ENCODE results near the gene SLC6A4. TPM values are rescaled to one million over a fixed set of nuclear protein-coding genes. Genes with fewer than 3 reads are reported as not detected.

Gene SLC6A4
- polyA plus RNA-seq, 1 donor (not counting 4 experiments of a cell fraction or from before 2014, with no cell fraction given) = not detected

- Histone ChIP-seq H3K9me1 (ENCODE audit: control insufficient read depth, extremely low read depth, insufficient read depth, low read length) (no peaks in the 10 kb centered on the region), H3K27me3 (ENCODE audit: control insufficient read depth, extremely low read depth, insufficient read depth, low read length) (peaks cover 40% of the 10 kb centered on the region), H3K4me1 (ENCODE audit: control insufficient read depth, extremely low read depth, insufficient read depth, low read length) (peaks cover 18% of the 10 kb centered on the region), H3K9ac (ENCODE audit: control insufficient read depth, extremely low read depth, insufficient read depth, low read length) (no peak overlapping the region), H3K4me2 (ENCODE audit: control insufficient read depth, extremely low read depth, insufficient read depth, low read depth, low read length) (no peak overlapping the region), H3K27ac (ENCODE audit: control insufficient read depth, insufficient read depth, low read length) (no peak overlapping the region), H3K4me3 (ENCODE audit: control insufficient read depth in 2 of 3, extremely low read depth in 1 of 3, insufficient read depth in 2 of 3, low read depth in 1 of 3, low read length in 3 of 3) (no peak overlapping the region), H3K9me3 (ENCODE audit: control insufficient read depth, low read depth, low read length) (no peaks in the 10 kb centered on the region), H3K36me3 (ENCODE audit: control insufficient read depth in 2 of 2, extremely low read depth in 1 of 2, insufficient read depth in 2 of 2, low read length in 2 of 2) (no peaks in the 10 kb centered on the region), H4K20me1 (ENCODE audit: control insufficient read depth, extremely low read depth, insufficient read depth, low read length) (no peaks in the 10 kb centered on the region), H3K79me2 (ENCODE audit: control insufficient read depth, insufficient read depth, low read length) (no peaks in the 10 kb centered on the region), H2AFZ (ENCODE audit: control insufficient read depth, low read length) (no peak overlapping the region)
- dilution Hi-C loops (cut with MboI; ENCODE audit: extremely low pct_ligation_motif_present, low sequenced_read_pairs) = no loop called here
- FAIRE-seq = no peak
- DNase-seq (ENCODE audit: low read depth, low spot score) = no peak
- TF ChIP-seq EZH2 (IDR thresholded peaks at IDR 0.05; ENCODE audit: low read length) = no peak
- TF ChIP-seq, protein P1, sequence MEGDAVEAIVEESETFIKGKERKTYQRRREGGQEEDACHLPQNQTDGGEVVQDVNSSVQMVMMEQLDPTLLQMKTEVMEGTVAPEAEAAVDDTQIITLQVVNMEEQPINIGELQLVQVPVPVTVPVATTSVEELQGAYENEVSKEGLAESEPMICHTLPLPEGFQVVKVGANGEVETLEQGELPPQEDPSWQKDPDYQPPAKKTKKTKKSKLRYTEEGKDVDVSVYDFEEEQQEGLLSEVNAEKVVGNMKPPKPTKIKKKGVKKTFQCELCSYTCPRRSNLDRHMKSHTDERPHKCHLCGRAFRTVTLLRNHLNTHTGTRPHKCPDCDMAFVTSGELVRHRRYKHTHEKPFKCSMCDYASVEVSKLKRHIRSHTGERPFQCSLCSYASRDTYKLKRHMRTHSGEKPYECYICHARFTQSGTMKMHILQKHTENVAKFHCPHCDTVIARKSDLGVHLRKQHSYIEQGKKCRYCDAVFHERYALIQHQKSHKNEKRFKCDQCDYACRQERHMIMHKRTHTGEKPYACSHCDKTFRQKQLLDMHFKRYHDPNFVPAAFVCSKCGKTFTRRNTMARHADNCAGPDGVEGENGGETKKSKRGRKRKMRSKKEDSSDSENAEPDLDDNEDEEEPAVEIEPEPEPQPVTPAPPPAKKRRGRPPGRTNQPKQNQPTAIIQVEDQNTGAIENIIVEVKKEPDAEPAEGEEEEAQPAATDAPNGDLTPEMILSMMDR (optimal IDR thresholded peaks at IDR 0.05 in 1 of 3, IDR thresholded peaks at IDR 0.05 in 1 of 3, conservative IDR thresholded peaks at IDR 0.05 in 1 of 3; ENCODE audit: extremely low read depth in 1 of 3, insufficient read depth in 2 of 3, low read length in 3 of 3) = no peak
Measured at GRCh38 chr17:30221346-30221745, 14.2 kb downstream of the SLC6A4 start.

GRCh38 chr17:30220414-30220813, 15.1 kb downstream of the SLC6A4 start:
- H3K79me2 ChIP-seq (ENCODE audit: control insufficient read depth, insufficient read depth, low read length) = no peaks in the 10 kb centered on the region
- H2AFZ ChIP-seq (ENCODE audit: control insufficient read depth, low read length) = no peak overlapping the region
- H4K20me1 ChIP-seq (ENCODE audit: control insufficient read depth, extremely low read depth, insufficient read depth, low read length) = no peaks in the 10 kb centered on the region
- no peaks in the 10 kb centered on the region for H3K9me1 ChIP-seq (ENCODE audit: control insufficient read depth, extremely low read depth, insufficient read depth, low read length)
- dilution Hi-C loops (cut with MboI; ENCODE audit: extremely low pct_ligation_motif_present, low sequenced_read_pairs) = no loop called here
- FAIRE-seq (no peak), DNase-seq (ENCODE audit: low read depth, low spot score) (no peak)
- H3K27me3 ChIP-seq (ENCODE audit: control insufficient read depth, extremely low read depth, insufficient read depth, low read length) = peaks cover 40% of the 10 kb centered on the region
- TF ChIP-seq, protein P1 (optimal IDR thresholded peaks at IDR 0.05 in 1 of 3, IDR thresholded peaks at IDR 0.05 in 1 of 3, conservative IDR thresholded peaks at IDR 0.05 in 1 of 3; ENCODE audit: extremely low read depth in 1 of 3, insufficient read depth in 2 of 3, low read length in 3 of 3) = no peak
- TF ChIP-seq EZH2 (IDR thresholded peaks at IDR 0.05; ENCODE audit: low read length) = no peak
- H3K4me2 ChIP-seq (ENCODE audit: control insufficient read depth, extremely low read depth, insufficient read depth, low read depth, low read length) = no peak overlapping the region
- no peaks in the 10 kb centered on the region for H3K36me3 ChIP-seq (ENCODE audit: control insufficient read depth in 2 of 2, extremely low read depth in 1 of 2, insufficient read depth in 2 of 2, low read length in 2 of 2)
- no peak overlapping the region for H3K4me3 ChIP-seq (ENCODE audit: control insufficient read depth in 2 of 3, extremely low read depth in 1 of 3, insufficient read depth in 2 of 3, low read depth in 1 of 3, low read length in 3 of 3)
- H3K9me3 ChIP-seq (ENCODE audit: control insufficient read depth, low read depth, low read length) = no peaks in the 10 kb centered on the region
- H3K4me1 ChIP-seq (ENCODE audit: control insufficient read depth, extremely low read depth, insufficient read depth, low read length) = peaks cover 10% of the 10 kb centered on the region
- H3K27ac ChIP-seq (ENCODE audit: control insufficient read depth, insufficient read depth, low read length) = no peak overlapping the region
- no peak overlapping the region for H3K9ac ChIP-seq (ENCODE audit: control insufficient read depth, extremely low read depth, insufficient read depth, low read length)

Data from keratinocyte (primary cell).